Transverse colon (tissue), 4 donors: ENCODE measurements around the gene HOGA1.

ENCODE experiments used
- POLR2AphosphoS5 ChIP-seq, 3 donors: sonication (generic); formaldehyde crosslinking; IDR thresholded peaks; one replicate each; pipeline ENCODE4 v1.6.1; 2016; ENCODE audit warnings: antibody characterized with exemption in 3 of 3
- TF ChIP-seq, protein P1 (sequence below), 5 experiments: fragments of 200-600 bp in 3 of 5; fragments of 450-650 bp in 2 of 5; sonication (generic) in 3 of 5; IDR thresholded peaks; 1 replicate in 2 of 5; 2 replicates in 3 of 5; pipeline ENCODE4 v1.5.1; 2016 to 2017; ENCODE audit warnings: antibody characterized with exemption in 5 of 5, inconsistent platforms in 3 of 5, mild to moderate bottlenecking in 2 of 5, moderate library complexity in 1 of 5

DNA sequence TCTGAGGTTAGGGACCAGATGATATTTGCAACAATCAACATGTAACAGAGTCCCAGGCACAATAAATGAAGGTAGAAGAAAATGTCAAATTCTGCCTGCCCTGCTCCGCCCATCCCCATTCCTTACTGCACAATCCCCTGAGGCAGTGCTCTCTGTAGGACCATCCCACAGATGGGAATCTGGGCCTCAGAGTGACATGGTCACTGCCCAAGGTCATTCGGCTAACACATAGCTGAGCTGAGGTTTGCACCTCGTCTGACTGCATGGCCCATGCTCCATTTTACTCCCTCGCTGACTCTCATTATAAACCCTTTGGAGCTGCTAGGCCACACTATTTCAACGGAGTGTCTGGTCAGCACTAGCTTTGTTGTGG is 1.2 kb downstream of the HOGA1 start:
- TF ChIP-seq, protein P1, sequence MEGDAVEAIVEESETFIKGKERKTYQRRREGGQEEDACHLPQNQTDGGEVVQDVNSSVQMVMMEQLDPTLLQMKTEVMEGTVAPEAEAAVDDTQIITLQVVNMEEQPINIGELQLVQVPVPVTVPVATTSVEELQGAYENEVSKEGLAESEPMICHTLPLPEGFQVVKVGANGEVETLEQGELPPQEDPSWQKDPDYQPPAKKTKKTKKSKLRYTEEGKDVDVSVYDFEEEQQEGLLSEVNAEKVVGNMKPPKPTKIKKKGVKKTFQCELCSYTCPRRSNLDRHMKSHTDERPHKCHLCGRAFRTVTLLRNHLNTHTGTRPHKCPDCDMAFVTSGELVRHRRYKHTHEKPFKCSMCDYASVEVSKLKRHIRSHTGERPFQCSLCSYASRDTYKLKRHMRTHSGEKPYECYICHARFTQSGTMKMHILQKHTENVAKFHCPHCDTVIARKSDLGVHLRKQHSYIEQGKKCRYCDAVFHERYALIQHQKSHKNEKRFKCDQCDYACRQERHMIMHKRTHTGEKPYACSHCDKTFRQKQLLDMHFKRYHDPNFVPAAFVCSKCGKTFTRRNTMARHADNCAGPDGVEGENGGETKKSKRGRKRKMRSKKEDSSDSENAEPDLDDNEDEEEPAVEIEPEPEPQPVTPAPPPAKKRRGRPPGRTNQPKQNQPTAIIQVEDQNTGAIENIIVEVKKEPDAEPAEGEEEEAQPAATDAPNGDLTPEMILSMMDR (IDR thresholded peaks at IDR 0.05), result no peak
- TF ChIP-seq POLR2AphosphoS5 (IDR thresholded peaks at IDR 0.05), result no peak
